HepG2 (cell line): ENCODE data around the gene CD151. TPM values are rescaled to one million over a fixed set of nuclear protein-coding genes. Genes with fewer than 3 reads are reported as not detected.

Source experiments
- ARID5B ChIP-seq: IDR thresholded peaks from 2 replicates; pipeline ENCODE4 v1.4.0; 2020; ENCODE audit warnings: mild to moderate bottlenecking, missing genetic modification reagents
- CHD2 ChIP-seq: IDR thresholded peaks from 2 replicates; pipeline ENCODE4 v1.6.1; 2011; ENCODE audit warnings: low read depth, low read length, improper control_type of control experiment
- CREBL2 ChIP-seq: sonication (generic); formaldehyde crosslinking; IDR thresholded peaks from 2 replicates; pipeline ENCODE4 v1.8.1; 2023; ENCODE audit warnings: missing genetic modification reagents, mild to moderate bottlenecking, borderline replicate concordance
- E2F2 ChIP-seq: sonication (generic); formaldehyde crosslinking; IDR thresholded peaks from 2 replicates; pipeline ENCODE4 v1.4.0; 2020; ENCODE audit warnings: missing genetic modification reagents, borderline replicate concordance
- HNF4G ChIP-seq, 2 experiments: sonication (generic) in 1 of 2; formaldehyde crosslinking in 1 of 2; IDR thresholded peaks; 2 replicates each; pipeline versions ENCODE4 v1.4.0 to v1.6.1; 2011 to 2020; ENCODE audit warnings: borderline replicate concordance in 2 of 2, low read depth in 2 of 2, mild to moderate bottlenecking in 2 of 2, low read length in 1 of 2, missing genetic modification reagents in 1 of 2, moderate library complexity in 1 of 2
- MTF1 ChIP-seq: sonication (generic); formaldehyde crosslinking; IDR thresholded peaks from 2 replicates; pipeline ENCODE4 v1.5.0; 2020; ENCODE audit warnings: missing genetic modification reagents
- NFE2L2 ChIP-seq: fragments of 150-350 bp; IDR thresholded peaks from 2 replicates; pipeline ENCODE4 v1.6.1; 2014; ENCODE audit warnings: low read length
- ZBTB3 ChIP-seq: sonication (generic); formaldehyde crosslinking; IDR thresholded peaks from 2 replicates; pipeline ENCODE4 v1.4.0; 2020; ENCODE audit warnings: low read depth, mild to moderate bottlenecking, moderate library complexity, missing genetic modification reagents, borderline replicate concordance
- ZFP37 ChIP-seq: sonication (generic); formaldehyde crosslinking; IDR thresholded peaks from 2 replicates; pipeline ENCODE4 v1.4.0; 2020; ENCODE audit warnings: missing genetic modification reagents, borderline replicate concordance
- ZNF142 ChIP-seq: sonication (generic); formaldehyde crosslinking; IDR thresholded peaks from 2 replicates; pipeline ENCODE4 v1.4.0; 2020; ENCODE audit warnings: missing genetic modification reagents
- ZNF275 ChIP-seq: sonication (generic); formaldehyde crosslinking; IDR thresholded peaks from 2 replicates; pipeline ENCODE4 v1.8.0; 2022; ENCODE audit warnings: missing genetic modification reagents, mild to moderate bottlenecking, inconsistent platforms, borderline replicate concordance
- ZNF570 ChIP-seq: sonication (generic); formaldehyde crosslinking; IDR thresholded peaks from 2 replicates; pipeline ENCODE4 v1.4.0; 2020; ENCODE audit warnings: mild to moderate bottlenecking, missing genetic modification reagents, borderline replicate concordance
- polyA plus RNA-seq, 8 experiments: library from polyadenylated mRNA; depleted of rRNA in 3 of 8; stranded (reverse) in 7 of 8; unstranded in 1 of 8; fragments of >200 nt; fragmentation: Illumina TruSeq in 4 of 8; extraction: Trizol in 4 of 8; gene quantifications; 2 replicates each; pipeline versions ENCODE4 v1.2.1 to v1.2.3, GENCODE V29; 2011 to 2016; ENCODE audit warnings: low read depth in 4 of 8, missing spikeins in 1 of 8, mixed read lengths in 1 of 8; ENCODE audit not compliant: insufficient read depth in 1 of 8
- total RNA-seq, 5 experiments: library from RNA; depleted of rRNA; stranded (reverse); fragments of >200 nt; fragmentation: Illumina TruSeq; extraction: Trizol; gene quantifications; 2 replicates each; pipeline ENCODE4 v1.2.3, GENCODE V29; 2016; ENCODE audit warnings: low read depth in 1 of 5

Gene CD151
- total and polyA plus RNA-seq, 2 of the 13 experiments (the other 11 are each of a cell fraction or from before 2014, with no cell fraction given) = 125 to 197 TPM

- no peak for TF ChIP-seq ZNF142 (CRISPR knock-in tag)
- TF ChIP-seq CREBL2 (CRISPR knock-in tag) = no peak
- no peak for TF ChIP-seq NFE2L2
- TF ChIP-seq ZNF275 (CRISPR knock-in tag) = no peak
- no peak for TF ChIP-seq MTF1 (CRISPR knock-in tag)
- no peak for TF ChIP-seq ARID5B
- TF ChIP-seq ZFP37 = no peak
- TF ChIP-seq ZNF570 = no peak
- 0 out of 2 replicates have a peak, but pooled peaks have one; percentile 27 for TF ChIP-seq E2F2 (CRISPR knock-in tag)
- TF ChIP-seq HNF4G (IDR thresholded peaks at IDR 0.05; ENCODE audit: borderline replicate concordance, low read depth, low read length) = no peak
- TF ChIP-seq HNF4G (CRISPR knock-in tag; IDR thresholded peaks at IDR 0.05; ENCODE audit: borderline replicate concordance, low read depth) = no peak
- no peak for TF ChIP-seq ZBTB3 (CRISPR knock-in tag)
- TF ChIP-seq CHD2 = no peak
Observed at GRCh38 chr11:797296-798092, 35.3 kb upstream of the CD151 start (continued).
